Thymus (tissue), 11 donors: Measurements from ENCODE around the gene DNASE2B. TPM values are rescaled to one million over a fixed set of nuclear protein-coding genes. Genes with fewer than 3 reads are reported as not detected.

Source experiments
- DNase-seq, 9 donors: peaks; one replicate each; pipeline ENCODE4 v3.0.0-alpha.2; 2013; ENCODE audit warnings: low spot score in 9 of 9, low read depth in 6 of 9, missing footprints in 1 of 9
- H3K27ac ChIP-seq, 2 donors: one replicate each; pipeline ENCODE4 v1.5.1; 2013; ENCODE audit warnings: control low read depth in 1 of 2, low read depth in 1 of 2, low read length in 1 of 2, mild to moderate bottlenecking in 1 of 2, moderate library complexity in 1 of 2
- H3K27me3 ChIP-seq, 2 donors: one replicate each; pipeline ENCODE4 v1.5.1; 2013; ENCODE audit warnings: low read length in 1 of 2; ENCODE audit not compliant: control insufficient read depth in 2 of 2, insufficient read depth in 1 of 2
- H3K36me3 ChIP-seq, 2 donors: one replicate each; pipeline ENCODE4 v1.5.1; 2013; ENCODE audit warnings: low read length in 1 of 2, mild to moderate bottlenecking in 1 of 2, moderate library complexity in 1 of 2; ENCODE audit not compliant: control insufficient read depth in 2 of 2, insufficient read depth in 2 of 2
- H3K4me1 ChIP-seq, 2 donors: one replicate each; pipeline ENCODE4 v1.5.1; 2013; ENCODE audit warnings: low read length in 2 of 2; ENCODE audit not compliant: control insufficient read depth in 2 of 2, insufficient read depth in 2 of 2
- H3K4me3 ChIP-seq, 2 donors: one replicate each; pipeline ENCODE4 v1.5.1; 2013; ENCODE audit warnings: low read length in 2 of 2, control low read depth in 1 of 2, mild to moderate bottlenecking in 1 of 2
- H3K9me3 ChIP-seq, 2 donors: one replicate each; pipeline ENCODE4 v1.5.1; 2013; ENCODE audit warnings: low read length in 1 of 2, mild to moderate bottlenecking in 1 of 2; ENCODE audit not compliant: control insufficient read depth in 2 of 2, insufficient read depth in 1 of 2
- WGBS: extraction: QIAGEN DNeasy Blood & Tissue Kit; methylation state at CpG from one replicate; pipeline ENCODE4 v1.1.7; 2013; 5-methylcytosine and 5-hydroxymethylcytosine counted together
- polyA plus RNA-seq: library from polyadenylated mRNA; stranded (reverse); fragments of 200-250 nt; gene quantifications from one replicate; pipeline ENCODE4 v1.2.3, GENCODE V29; 2013
- total RNA-seq: library from RNA; stranded (reverse); fragments of 120-200 nt; gene quantifications from one replicate; pipeline ENCODE4 v1.2.4, GENCODE V29; 2013
- donor health status: healthy.

DNASE2B gene
- total and polyA plus RNA-seq, 2 donors = 0.21 TPM; not detected in 1

DNA sequence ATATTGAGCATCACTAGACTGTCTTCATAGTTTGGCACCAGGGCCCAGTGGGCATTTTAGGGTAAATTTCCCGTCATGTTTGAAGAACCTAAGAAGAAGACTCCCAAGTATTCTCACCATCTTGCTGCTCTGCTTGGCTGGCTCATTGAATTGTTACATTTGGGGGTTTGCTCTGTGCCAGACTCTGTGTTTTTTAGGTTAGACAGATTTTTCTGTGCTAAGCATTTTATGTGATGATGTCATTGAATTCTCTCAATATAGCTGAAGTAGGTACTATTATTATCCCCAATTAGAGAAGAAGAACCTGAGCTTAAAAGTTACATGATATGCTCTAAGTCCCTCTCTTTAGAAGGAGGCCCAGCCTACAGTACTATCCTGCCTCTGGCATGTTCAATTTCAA, 28.0 kb upstream of the DNASE2B start:
- Histone ChIP-seq H3K9me3 (no peaks in the 10 kb centered on the region), H3K27ac (no peak overlapping the region), H3K36me3 (no peaks in the 10 kb centered on the region), H3K4me1 (no peaks in the 10 kb centered on the region), H3K4me3 (no peak overlapping the region), H3K27me3 (no peaks in the 10 kb centered on the region)
- no peak for DNase-seq
- 96% methylated on average over 1 of the region's 1 CpG for WGBS

DNA sequence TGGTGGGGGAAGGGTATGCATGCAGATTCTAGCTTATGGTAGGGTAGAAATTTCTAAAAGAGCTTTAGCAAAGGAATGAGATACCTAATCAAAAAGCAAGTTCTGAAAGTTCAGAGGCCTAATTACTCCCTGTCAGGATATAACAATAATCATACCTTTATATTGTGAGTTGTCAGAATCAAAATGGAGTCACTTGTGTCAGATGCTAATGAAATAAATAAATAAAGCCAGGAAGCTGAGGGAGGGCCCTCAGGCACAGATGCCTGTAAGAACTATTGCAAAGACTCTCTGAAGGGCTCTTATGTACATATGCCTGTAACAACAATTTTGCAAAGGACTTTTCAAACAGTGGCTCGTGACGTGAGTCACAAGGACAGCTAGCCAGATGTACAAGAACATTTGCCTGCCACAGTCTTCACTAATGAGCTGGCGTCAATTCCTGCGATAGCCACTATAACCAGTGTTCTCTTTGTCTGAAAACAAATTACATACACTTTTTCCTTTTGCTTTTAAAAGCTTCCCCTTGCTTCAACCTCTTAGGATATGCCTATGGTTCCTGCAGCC, 27.4 kb upstream of the DNASE2B start:
- WGBS = 96% methylated on average over 4 of the region's 4 CpGs
- Histone ChIP-seq H3K36me3 (no peaks in the 10 kb centered on the region), H3K4me3 (no peak overlapping the region), H3K9me3 (no peaks in the 10 kb centered on the region), H3K27ac (no peak overlapping the region), H3K27me3 (no peaks in the 10 kb centered on the region), H3K4me1 (no peaks in the 10 kb centered on the region)
- no peak for DNase-seq

DNA sequence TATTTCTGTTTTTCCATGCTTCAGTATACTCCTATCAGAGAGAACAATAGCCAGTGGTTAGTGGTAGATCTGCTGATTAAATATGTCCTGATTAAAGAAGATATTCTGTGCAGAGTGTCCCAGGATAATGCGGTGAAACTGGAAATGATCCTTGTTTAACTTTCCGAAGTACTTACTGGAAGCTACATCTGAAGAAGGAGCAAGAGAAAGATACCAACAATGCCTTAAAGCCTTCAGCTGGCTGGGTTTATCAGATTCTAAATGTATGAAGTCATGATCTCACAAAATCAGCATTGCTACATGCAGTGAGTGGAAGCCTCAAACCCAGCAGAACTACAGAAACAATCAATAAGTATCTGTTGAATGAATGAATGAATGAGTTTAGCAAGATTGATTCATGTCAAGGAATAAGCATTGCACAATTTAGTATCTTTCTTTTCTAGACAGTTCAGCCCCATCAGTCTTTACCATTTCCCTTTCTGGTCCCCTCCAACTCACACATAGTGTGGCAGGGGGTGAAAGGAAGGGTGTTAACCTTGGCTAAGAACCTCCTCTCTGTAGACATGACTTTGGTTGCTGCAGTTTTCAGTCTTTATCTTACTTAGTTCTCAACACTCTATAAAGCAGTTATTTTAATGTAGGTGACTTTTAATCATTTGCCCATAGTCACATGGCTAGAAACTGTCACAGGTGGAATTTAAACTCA, 24.7 kb upstream of the DNASE2B start:
- Histone ChIP-seq H3K27ac (no peak overlapping the region), H3K4me3 (no peak overlapping the region), H3K27me3 (no peaks in the 10 kb centered on the region), H3K9me3 (no peaks in the 10 kb centered on the region), H3K4me1 (no peaks in the 10 kb centered on the region), H3K36me3 (no peaks in the 10 kb centered on the region)
- DNase-seq = no peak
- WGBS = 51% methylated on average over 2 of the region's 2 CpGs

DNA sequence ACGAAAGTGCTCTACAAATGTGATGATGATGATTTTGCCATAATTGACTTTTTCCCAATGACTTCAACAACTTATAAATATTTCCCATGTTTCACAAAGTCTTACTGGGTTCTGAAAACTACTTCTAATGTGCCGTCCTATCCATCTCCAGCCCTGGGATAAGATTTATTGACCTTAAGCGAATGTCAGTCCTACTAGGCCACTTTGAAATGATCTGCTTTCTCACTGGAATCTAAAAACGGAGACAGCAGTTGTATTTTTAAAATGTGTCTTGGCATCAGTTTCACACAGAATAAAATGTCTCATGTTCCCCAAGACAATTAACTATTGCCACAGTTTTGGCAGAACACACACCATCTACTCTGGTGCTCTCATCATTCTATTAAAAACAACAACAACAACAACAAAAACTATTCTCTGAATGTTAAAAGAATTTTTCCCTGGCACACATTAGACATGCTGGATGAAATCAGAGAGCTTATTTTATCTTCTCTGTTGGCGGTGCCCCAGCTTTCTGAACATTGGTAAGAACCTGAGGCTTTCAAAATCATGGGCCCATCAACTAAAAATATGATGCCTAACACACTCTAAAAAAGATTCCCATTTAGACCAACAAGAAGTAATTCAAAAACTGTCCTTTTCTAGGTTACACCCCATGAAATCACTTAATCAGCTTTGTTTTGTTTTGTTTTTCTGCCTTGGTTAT, 23.1 kb upstream of the DNASE2B start:
- 95% methylated on average over 5 of the region's 5 CpGs for WGBS
- no peaks in the 10 kb centered on the region for H3K4me1 ChIP-seq
- H3K4me3 ChIP-seq = no peak overlapping the region
- no peak overlapping the region for H3K27ac ChIP-seq
- no peaks in the 10 kb centered on the region for H3K27me3 ChIP-seq
- no peak for DNase-seq
- no peaks in the 10 kb centered on the region for H3K9me3 ChIP-seq
- H3K36me3 ChIP-seq = no peaks in the 10 kb centered on the region

DNA sequence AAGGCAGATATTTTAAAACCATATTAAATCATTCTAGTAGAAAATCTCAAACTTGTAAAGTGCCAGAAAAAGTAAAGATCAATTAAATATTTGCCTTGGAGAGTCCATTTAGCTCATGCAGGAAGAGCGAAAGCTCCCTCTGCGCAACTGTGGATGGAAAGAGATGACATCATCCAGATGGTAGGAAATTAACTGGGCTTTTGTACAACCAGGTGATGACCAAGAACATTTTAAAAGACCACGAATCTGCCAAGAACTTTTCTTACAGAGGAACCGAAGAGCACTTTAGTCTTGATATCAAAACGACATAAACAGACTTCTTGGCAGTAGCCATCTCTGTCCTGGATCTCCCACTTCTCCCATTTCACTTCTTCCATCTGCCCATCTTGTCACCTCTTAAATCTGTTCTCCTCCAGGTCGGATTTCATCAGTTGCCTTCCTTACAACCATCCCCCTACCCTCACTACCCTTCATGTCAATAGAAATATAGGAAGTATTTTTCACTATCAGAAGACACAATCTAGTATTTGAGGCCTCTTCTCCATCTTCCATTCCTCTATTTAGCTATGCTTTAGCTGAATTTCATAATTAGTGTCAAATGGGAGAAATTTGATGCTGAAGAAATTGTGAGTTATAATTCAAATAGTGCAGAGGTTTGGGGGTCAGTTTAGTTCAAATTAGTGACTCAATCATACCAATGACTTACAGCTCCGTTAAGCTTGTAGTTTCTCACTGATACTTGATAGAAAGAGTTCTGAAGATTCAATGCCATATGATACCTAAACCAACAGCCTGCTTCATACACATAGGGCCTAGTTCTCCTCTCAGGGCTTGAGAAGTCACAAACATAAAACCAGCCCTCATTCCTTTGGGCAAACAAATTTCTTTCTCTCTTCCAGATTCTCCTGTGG, 22.0 kb upstream of the DNASE2B start:
- Histone ChIP-seq H3K27ac (no peak overlapping the region), H3K4me1 (no peaks in the 10 kb centered on the region), H3K27me3 (no peaks in the 10 kb centered on the region), H3K36me3 (no peaks in the 10 kb centered on the region), H3K4me3 (no peak overlapping the region), H3K9me3 (no peaks in the 10 kb centered on the region)
- no peak for DNase-seq
- WGBS = 95% methylated on average over 7 of the region's 7 CpGs

DNA sequence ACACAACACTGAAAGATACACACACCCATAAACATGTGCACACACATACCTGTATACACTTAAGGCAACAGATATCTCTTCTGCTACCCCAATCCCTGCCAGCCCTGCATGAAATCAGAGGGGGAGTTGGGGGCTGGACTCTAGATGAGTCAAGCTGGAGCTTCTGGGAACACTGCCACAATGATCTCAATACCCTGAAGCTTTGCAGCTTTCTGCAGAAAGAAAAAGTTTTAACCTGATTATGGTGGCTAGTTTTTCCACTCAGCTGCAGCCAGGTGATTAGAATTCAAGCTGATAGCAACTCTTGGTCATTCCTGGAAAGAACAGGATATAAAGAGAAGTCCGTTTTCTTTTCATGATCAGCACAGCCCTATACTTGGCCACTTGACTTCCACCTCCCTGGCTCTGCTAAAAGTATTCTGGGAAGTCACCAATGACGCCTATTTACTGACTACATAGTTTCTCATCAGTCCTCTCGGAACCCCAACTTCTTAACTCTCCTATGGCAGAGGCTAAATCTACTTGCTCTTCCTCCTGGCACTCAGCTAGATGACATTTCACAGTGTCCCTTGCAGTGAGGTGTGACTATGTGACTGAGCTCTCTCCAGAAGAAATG, 20.7 kb upstream of the DNASE2B start:
- no peaks in the 10 kb centered on the region for H3K27me3 ChIP-seq
- 84% methylated on average over 3 of the region's 3 CpGs for WGBS
- H3K27ac ChIP-seq = no peak overlapping the region
- DNase-seq = no peak
- H3K36me3 ChIP-seq = no peaks in the 10 kb centered on the region
- no peaks in the 10 kb centered on the region for H3K9me3 ChIP-seq
- no peaks in the 10 kb centered on the region for H3K4me1 ChIP-seq
- no peak overlapping the region for H3K4me3 ChIP-seq

DNA sequence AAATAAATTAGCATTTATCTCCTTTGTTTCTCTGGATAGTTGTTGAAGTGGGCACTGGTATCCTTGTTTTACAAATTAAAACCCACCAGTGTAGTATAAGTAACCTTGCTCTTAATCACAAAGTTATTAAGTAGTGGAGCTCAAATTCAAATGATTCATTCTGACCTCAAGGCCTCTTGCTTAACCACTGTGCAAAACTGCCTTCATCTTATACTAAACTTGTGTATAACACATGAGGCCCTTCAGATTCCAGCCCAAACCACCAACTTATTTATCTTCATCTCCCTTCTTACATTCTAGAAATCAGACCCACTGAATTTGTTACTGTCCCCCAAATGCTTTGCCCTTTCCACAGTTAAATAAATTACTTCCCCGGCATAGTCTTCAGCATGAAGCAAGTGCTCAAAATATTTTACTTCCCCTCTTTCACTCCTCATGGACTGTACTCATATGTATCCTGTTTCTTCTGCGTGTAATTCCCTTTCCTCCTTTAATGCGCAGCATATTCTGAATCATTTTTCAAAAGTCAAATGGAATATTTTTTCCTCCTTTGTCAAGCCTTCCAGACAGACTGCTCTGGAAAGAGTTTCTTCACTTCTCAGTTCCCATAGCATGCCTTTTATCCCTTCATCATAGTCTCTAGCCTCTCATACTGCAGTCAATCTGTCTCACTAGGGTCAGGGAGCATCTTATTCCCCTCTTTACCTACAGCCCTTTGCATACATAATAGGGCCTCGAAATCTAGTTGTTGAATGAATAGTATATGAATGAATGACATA, 19.0 kb upstream of the DNASE2B start:
- Histone ChIP-seq H3K27me3 (no peaks in the 10 kb centered on the region), H3K36me3 (no peaks in the 10 kb centered on the region), H3K4me1 (no peaks in the 10 kb centered on the region), H3K27ac (no peak overlapping the region), H3K4me3 (no peak overlapping the region), H3K9me3 (no peaks in the 10 kb centered on the region)
- 84% methylated on average over 4 of the region's 4 CpGs for WGBS
- no peak for DNase-seq

DNA sequence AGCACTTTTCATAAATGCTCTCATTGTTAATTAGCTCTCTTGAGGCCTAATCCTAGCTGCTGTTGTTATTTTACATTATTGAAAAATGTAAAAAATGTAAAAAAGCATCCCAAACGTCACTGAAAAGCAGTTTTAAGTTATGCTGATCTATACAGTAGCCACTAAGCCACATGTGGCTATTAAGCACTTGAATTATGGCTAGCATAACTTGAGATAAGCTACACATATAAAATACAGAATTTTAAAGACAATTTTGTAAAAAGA, 18.4 kb upstream of the DNASE2B start:
- H3K9me3 ChIP-seq = no peaks in the 10 kb centered on the region
- no peaks in the 10 kb centered on the region for H3K36me3 ChIP-seq
- DNase-seq = no peak
- WGBS = 93% methylated on average over 1 of the region's 1 CpG
- H3K27me3 ChIP-seq = no peaks in the 10 kb centered on the region
- no peak overlapping the region for H3K27ac ChIP-seq
- H3K4me1 ChIP-seq = no peaks in the 10 kb centered on the region
- no peak overlapping the region for H3K4me3 ChIP-seq
